Measurements from ENCODE around the gene FSTL5.

FSTL5 gene

GRCh38 chr4:161604516-161605300, 559.1 kb downstream of the FSTL5 start:
- H3K4me3 ChIP-seq (ENCODE audit: low read depth, low read length), result no peak overlapping the region
- TF ChIP-seq CTCF (IDR thresholded peaks at IDR 0.05; ENCODE audit: low read depth, low read length), result no peak

- H3K4me3 ChIP-seq (ENCODE audit: low read depth, low read length), result no peak overlapping the region
- no peak for TF ChIP-seq CTCF (IDR thresholded peaks at IDR 0.05; ENCODE audit: low read depth, low read length)
Observed at GRCh38 chr4:161601011-161601410, 562.8 kb downstream of the FSTL5 start.

- no peak overlapping the region for H3K4me3 ChIP-seq (ENCODE audit: low read depth, low read length)
- no peak for TF ChIP-seq CTCF (IDR thresholded peaks at IDR 0.05; ENCODE audit: low read depth, low read length)
Observed at GRCh38 chr4:161595230-161595771, 568.5 kb downstream of the FSTL5 start.

- no peak for TF ChIP-seq CTCF (IDR thresholded peaks at IDR 0.05; ENCODE audit: low read depth, low read length)
- no peak overlapping the region for H3K4me3 ChIP-seq (ENCODE audit: low read depth, low read length)
Observed at GRCh38 chr4:161585011-161585410, 578.8 kb downstream of the FSTL5 start.

GRCh38 chr4:161583549-161583948, 580.3 kb downstream of the FSTL5 start:
- no peak for TF ChIP-seq CTCF (IDR thresholded peaks at IDR 0.05; ENCODE audit: low read depth, low read length)
- no peak overlapping the region for H3K4me3 ChIP-seq (ENCODE audit: low read depth, low read length)

- TF ChIP-seq CTCF (IDR thresholded peaks at IDR 0.05; ENCODE audit: low read depth, low read length), result no peak
- H3K4me3 ChIP-seq (ENCODE audit: low read depth, low read length), result no peak overlapping the region
Observed at GRCh38 chr4:161581262-161582230, 582.3 kb downstream of the FSTL5 start.

All from WI38 (cell line).